Measurements from ENCODE around the gene CLDND2.

DNA sequence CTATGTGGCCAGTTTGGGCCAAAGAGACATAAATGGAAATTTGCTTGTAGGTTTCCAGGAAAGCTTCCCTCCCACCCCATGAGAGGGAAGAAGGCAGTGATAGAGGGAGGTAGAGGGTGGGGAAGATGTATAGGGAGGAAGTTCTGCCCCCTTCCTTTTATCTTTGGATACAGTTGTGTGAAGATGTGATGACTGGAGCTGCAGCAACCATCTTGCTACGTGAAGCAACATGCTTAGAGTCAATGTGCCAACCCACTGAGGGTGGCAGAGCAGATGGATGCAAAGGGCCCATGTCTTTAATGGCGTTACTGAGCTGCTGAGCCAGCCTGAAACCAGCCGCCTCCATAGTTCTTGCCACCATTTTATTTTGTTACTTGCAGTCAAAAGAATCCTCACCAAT is 37.6 kb downstream of the CLDND2 start:
- TF ChIP-seq, protein P1, sequence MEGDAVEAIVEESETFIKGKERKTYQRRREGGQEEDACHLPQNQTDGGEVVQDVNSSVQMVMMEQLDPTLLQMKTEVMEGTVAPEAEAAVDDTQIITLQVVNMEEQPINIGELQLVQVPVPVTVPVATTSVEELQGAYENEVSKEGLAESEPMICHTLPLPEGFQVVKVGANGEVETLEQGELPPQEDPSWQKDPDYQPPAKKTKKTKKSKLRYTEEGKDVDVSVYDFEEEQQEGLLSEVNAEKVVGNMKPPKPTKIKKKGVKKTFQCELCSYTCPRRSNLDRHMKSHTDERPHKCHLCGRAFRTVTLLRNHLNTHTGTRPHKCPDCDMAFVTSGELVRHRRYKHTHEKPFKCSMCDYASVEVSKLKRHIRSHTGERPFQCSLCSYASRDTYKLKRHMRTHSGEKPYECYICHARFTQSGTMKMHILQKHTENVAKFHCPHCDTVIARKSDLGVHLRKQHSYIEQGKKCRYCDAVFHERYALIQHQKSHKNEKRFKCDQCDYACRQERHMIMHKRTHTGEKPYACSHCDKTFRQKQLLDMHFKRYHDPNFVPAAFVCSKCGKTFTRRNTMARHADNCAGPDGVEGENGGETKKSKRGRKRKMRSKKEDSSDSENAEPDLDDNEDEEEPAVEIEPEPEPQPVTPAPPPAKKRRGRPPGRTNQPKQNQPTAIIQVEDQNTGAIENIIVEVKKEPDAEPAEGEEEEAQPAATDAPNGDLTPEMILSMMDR (IDR thresholded peaks at IDR 0.05; ENCODE audit: poor library complexity): no peak
- no peak for TF ChIP-seq EZH2 (IDR thresholded peaks at IDR 0.05; ENCODE audit: borderline replicate concordance)

All from hepatocyte (in vitro differentiated cells).